Colon (tissue), 2 donors: ENCODE results near the gene PDP2.

Experiments used
- FAIRE-seq: peaks from 2 replicates; lab custom pipeline; 2012; peaks lifted over from hg19 to GRCh38; lab: Jason Lieb, UNC
- donor health status: control.
- donor health status: control.

PDP2 gene

GRCh38 chr16:66904846-66905632, 24.7 kb downstream of the PDP2 start:
- FAIRE-seq: no peak

GRCh38 chr16:66905633-66906539, 25.6 kb downstream of the PDP2 start:
- no peak for FAIRE-seq

- FAIRE-seq: no peak
These were observed 26.9 kb downstream of the PDP2 start for GRCh38 chr16:66906916-66907836.

GRCh38 chr16:66908116-66908515, 27.8 kb downstream of the PDP2 start:
- no peak for FAIRE-seq

- FAIRE-seq: no peak
These were observed 28.6 kb downstream of the PDP2 start for GRCh38 chr16:66908762-66909559.

- no peak for FAIRE-seq
These were observed 30.0 kb downstream of the PDP2 start for GRCh38 chr16:66910175-66910940.

GRCh38 chr16:66911112-66911511, 30.8 kb downstream of the PDP2 start:
- no peak for FAIRE-seq

- no peak for FAIRE-seq
These were observed 31.5 kb downstream of the PDP2 start for GRCh38 chr16:66911801-66912200.

GRCh38 chr16:66913081-66913480, 32.8 kb downstream of the PDP2 start:
- no peak for FAIRE-seq

GRCh38 chr16:66913711-66914110, 33.4 kb downstream of the PDP2 start:
- FAIRE-seq: no peak

GRCh38 chr16:66914541-66914940, 34.2 kb downstream of the PDP2 start:
- FAIRE-seq: no peak

- no peak for FAIRE-seq
These were observed 34.7 kb downstream of the PDP2 start for GRCh38 chr16:66915041-66915440.

- FAIRE-seq: no peak
These were observed 36.2 kb downstream of the PDP2 start for GRCh38 chr16:66916518-66916917.

- FAIRE-seq: no peak
These were observed 37.4 kb downstream of the PDP2 start for GRCh38 chr16:66917741-66918140.

- FAIRE-seq: no peak
These were observed 38.0 kb downstream of the PDP2 start for GRCh38 chr16:66918355-66918754.

- FAIRE-seq: no peak
These were observed 38.7 kb downstream of the PDP2 start, which contains the start of gene CDH16 for GRCh38 chr16:66918803-66919568. Gene CDH16 (minus strand): TSS chr16:66918885. CDS start chr16:66918065, 820 bp downstream.

GRCh38 chr16:66919569-66920298, 39.4 kb downstream of the PDP2 start:
- FAIRE-seq: no peak

- FAIRE-seq: no peak
These were observed 39.9 kb downstream of the PDP2 start for GRCh38 chr16:66920299-66920590.
